Motor neuron (in vitro differentiated cells): ENCODE data around the gene GPR137B. TPM values are rescaled to one million over a fixed set of nuclear protein-coding genes. Genes with fewer than 3 reads are reported as not detected.

ENCODE experiments used
- ATAC-seq, 8 experiments: fragments of 200-7000 bp; cut with Tn5 transposase; replicated peaks in 6 of 8; 2 replicates each; pipeline ENCODE4 v1.8.0; 2021; ENCODE audit warnings: mild to moderate bottlenecking in 8 of 8, moderate library complexity in 8 of 8
- H3K27ac ChIP-seq, 2 donors: fragments of 250-450 bp; sonication (Bioruptor Pico); 2 replicates each; pipeline ENCODE4 v1.9.0; 2021; ENCODE audit warnings: antibody characterized with exemption in 2 of 2, mild to moderate bottlenecking in 2 of 2, moderate library complexity in 1 of 2
- H3K4me1 ChIP-seq, 2 donors: fragments of 250-450 bp; sonication (Bioruptor Pico); replicated peaks in 1 of 2; 2 replicates each; pipeline ENCODE4 v1.6.1; 2021; ENCODE audit warnings: antibody characterized with exemption in 2 of 2, mild to moderate bottlenecking in 2 of 2, moderate library complexity in 1 of 2
- H3K4me3 ChIP-seq, 5 donors: fragments of 250-450 bp; sonication (Bioruptor Pico); 2 replicates each; pipeline ENCODE4 v1.9.0; 2021; ENCODE audit warnings: antibody characterized with exemption in 5 of 5, mild to moderate bottlenecking in 5 of 5, moderate library complexity in 4 of 5
- WGBS, 10 experiments: fragments of 450-650 bp; shearing (Covaris generic); methylation state at CpG; one replicate each; pipeline ENCODE4 v1.0.0; 2022; 5-methylcytosine and 5-hydroxymethylcytosine counted together
- in situ Hi-C, 9 experiments: fragments of 400-800 bp; cut with MboI; loops; one replicate each; pipeline ENCODE4 v1.15.0; 2021; ENCODE audit warnings: low sequenced_read_pairs in 9 of 9, low pct_unique_long_range_greater_than_20kb in 2 of 9; ENCODE audit not compliant: unreplicated experiment in 9 of 9
- total RNA-seq, 8 experiments: library from RNA; unstranded; fragments of 300-600 nt; gene quantifications; 2 replicates each; pipeline versions ENCODE4 v1.2.3 to v1.2.4, GENCODE V29; 2022

The GPR137B gene
- total RNA-seq, 8 experiments from 2014 or later = 8.6 to 25.0 (median 12.3) TPM

DNA sequence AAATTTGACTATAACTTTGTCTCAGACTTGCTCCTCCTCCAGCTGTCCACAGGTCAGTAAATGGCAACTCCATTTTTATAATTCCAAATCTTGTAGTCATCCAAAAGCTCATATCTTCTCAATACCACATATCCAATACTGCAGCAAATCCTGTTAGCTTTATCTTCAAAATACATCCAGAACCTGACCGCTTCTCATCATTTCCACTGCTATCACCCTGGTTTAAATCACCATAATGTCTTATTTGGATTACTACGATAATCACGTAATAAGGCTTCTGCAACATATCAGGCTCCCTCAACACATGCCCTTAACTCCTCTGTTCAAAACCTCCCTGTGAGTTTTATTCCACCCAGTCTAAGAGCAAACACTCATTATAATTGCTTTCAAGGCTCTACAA lies 104.9 kb downstream of the GPR137B start:
- Histone ChIP-seq H3K4me1 (no peaks in the 10 kb centered on the region), H3K27ac (no peak overlapping the region), H3K4me3 (no peak overlapping the region)
- in situ Hi-C loops = no loop called here
- WGBS, 10 experiments = 90 to 100% (median 100%) methylated on average over 1 to 3 of the region's 3 CpGs; no CpG with 5 or more reads in 2 of the 10 experiments
- ATAC-seq = no peak

DNA sequence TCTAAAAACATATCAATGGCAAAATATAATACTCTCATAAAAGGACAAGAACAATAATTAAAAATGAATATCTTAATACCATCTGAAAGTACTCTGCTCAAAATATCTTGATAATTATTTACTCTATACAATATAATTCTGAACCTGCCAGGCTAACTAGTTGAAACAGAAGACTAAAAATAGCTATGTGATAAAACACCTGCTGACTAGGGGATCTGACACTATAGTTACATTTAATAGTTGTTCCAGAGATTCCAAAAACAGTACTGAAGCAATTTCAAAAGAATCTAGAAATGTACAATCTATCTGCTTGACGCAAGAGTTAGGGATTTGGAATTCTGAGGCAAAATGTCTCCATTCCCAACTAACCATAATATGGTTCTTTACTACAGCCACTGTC lies 109.2 kb downstream of the GPR137B start:
- H3K27ac ChIP-seq = no peak overlapping the region
- in situ Hi-C loops = no loop called here
- no peaks in the 10 kb centered on the region for H3K4me1 ChIP-seq
- 86 to 100% (median 100%) methylated on average over 1 of the region's 1 CpG for WGBS, 10 experiments
- no peak overlapping the region for H3K4me3 ChIP-seq
- no peak for ATAC-seq

DNA sequence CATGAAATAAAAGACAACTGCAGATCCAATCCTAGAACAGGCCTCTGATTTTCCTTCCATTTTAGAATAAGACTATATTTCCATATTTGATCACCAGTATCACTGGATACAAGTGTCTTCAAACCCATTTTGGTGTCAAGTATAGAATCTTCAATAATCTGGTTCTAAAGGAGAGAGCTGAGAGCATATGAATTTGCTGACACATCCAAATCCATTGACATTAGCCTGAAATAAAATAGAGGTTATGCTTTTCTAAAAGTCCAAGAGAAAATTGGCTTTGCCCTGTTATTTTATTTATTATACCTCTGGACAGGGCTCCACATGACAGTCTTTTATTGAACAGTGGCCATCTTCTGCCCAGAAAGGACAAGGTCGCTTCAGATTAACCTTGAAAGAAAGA lies 110.8 kb downstream of the GPR137B start:
- ATAC-seq = no peak
- 17 to 100% (median 91%) methylated on average over 1 of the region's 1 CpG; no CpG with 5 or more reads in 3 of the 10 experiments for WGBS, 10 experiments
- in situ Hi-C loops = no loop called here
- Histone ChIP-seq H3K4me3 (no peak overlapping the region), H3K4me1 (no peaks in the 10 kb centered on the region), H3K27ac (no peak overlapping the region)

DNA sequence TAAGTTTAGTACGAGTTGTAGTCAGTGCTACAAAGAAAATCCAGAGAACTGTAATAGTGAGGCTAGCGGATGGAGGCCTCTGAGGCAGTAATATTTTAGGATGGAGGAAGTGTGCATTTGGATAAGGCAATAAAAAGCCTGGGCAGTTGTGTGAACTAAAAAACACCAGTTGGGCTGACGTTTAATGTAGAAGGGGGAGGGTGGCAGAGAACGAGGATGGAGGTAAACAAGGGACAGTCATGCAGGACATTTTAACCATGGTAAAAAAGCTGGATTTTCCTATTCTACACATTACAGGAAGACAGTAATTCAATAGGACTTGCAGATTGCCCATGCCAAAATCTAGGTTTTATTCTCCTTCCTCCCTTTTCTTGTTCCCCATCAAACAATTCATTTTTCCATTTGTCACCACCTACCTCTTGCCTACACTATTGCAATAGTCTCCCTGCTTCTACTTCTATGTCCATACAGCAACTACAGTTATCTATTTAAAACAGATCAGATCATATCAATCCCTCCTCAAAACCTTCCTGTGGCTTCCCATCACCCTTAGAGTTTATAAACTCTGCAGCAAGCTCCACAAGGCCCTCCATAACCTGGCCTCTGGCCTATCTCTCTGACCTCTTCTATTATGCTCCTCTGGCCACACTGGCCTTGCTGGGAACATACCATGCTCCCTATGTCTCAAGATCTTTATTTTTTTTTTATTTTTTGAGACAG lies 111.7 kb downstream of the GPR137B start:
- 23 to 100% (median 73%) methylated on average over 1 to 4 of the region's 4 CpGs for WGBS, 10 experiments
- Histone ChIP-seq H3K4me3 (no peak overlapping the region), H3K4me1 (no peaks in the 10 kb centered on the region), H3K27ac (no peak overlapping the region)
- no peak for ATAC-seq
- in situ Hi-C loops = no loop called here

DNA sequence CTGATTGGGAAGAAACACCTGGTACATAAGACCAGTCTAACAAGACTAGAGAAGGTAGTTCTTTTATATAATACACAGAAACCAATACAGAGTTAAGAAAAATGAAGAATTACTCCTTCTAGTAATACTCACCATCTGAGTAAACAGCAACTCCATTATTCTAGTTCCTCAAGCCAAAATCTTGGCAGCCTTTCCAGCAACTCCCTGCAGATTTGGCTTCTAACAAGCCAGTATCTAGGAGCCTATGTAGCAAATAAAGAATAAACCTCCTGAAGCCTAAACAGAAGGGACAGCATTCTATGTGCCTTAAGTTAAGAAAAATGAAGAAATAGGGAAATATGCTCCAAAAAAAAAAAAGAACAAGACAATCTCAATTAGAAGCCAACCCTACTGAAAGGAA lies 114.9 kb downstream of the GPR137B start:
- H3K4me1 ChIP-seq = no peaks in the 10 kb centered on the region
- no peak overlapping the region for H3K27ac ChIP-seq
- H3K4me3 ChIP-seq = no peak overlapping the region
- in situ Hi-C loops = no loop called here
- ATAC-seq = no peak

DNA sequence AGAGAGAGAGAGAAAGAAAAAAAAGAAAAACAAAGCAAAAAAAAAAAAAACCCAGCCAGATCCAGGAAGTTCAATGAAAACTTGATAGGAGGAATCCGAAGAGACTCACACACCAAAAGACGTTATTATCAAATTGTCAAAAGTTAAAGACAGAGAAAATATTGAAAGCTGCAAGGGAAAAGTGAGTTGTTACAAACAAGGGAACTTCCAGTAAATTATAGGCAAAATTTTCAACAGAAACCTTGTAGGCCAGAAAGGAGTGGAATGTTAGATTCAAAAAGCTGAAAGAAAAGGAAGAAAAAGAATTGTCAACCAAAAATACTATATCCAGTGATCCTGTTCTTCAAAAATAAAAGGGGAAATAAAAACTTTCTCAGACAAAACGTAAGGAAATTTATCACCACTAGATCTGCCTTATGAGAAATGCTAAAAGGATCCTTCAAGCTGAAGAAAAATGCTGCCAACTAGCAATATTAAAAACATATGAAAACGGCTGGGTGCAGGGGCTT lies 115.8 kb downstream of the GPR137B start:
- in situ Hi-C loops = no loop called here
- no peak overlapping the region for H3K27ac ChIP-seq
- WGBS, 10 experiments = 26 to 90% (median 73%) methylated on average over 3 to 4 of the region's 4 CpGs
- ATAC-seq = no peak
- no peak overlapping the region for H3K4me3 ChIP-seq
- H3K4me1 ChIP-seq = no peaks in the 10 kb centered on the region

Other genes starting within 250 kb of the GPR137B start
- 100 to 1,000 TPM in 1 of 8 experiments, 10 to 100 TPM in 3, 1 to 10 TPM in 4; 5.1 to 271 (median 8.9) TPM for gene NID1, start 77.4 kb upstream of the GPR137B start, total RNA-seq
- gene ERO1B, start 139.4 kb downstream of the GPR137B start, total RNA-seq = 1 to 10 TPM; 1.2 to 7.0 (median 5.2) TPM